ENCODE data around the gene SOSTDC1. TPM values are rescaled to one million over a fixed set of nuclear protein-coding genes. Genes with fewer than 3 reads are reported as not detected.

SOSTDC1 gene
- total RNA-seq, 2 donors from 2014 or later: not detected

GRCh38 chr7:16498122-16498521 lies 32.6 kb upstream of the SOSTDC1 start:
- Histone ChIP-seq H3K4me3 (no peak overlapping the region), H3K27ac (no peak overlapping the region), H3K27me3 (no peaks in the 10 kb centered on the region), H3K9me3 (no peaks in the 10 kb centered on the region), H3K36me3 (replicated peaks in 1 of 2; ENCODE audit: insufficient read depth in 1 of 2, low read depth in 2 of 2) (no peaks in the 10 kb centered on the region), H3K4me1 (no peaks in the 10 kb centered on the region)
- ATAC-seq (no peak), DNase-seq (no peak)
- intact Hi-C loops (cut with DNase I): no loop called here
- 72 to 91% methylated on average over 2 of the region's 2 CpGs for WGBS, 2 donors
- TF ChIP-seq POLR2A (IDR thresholded peaks at IDR 0.05): no peak
- no peak for TF ChIP-seq CTCF (IDR thresholded peaks at IDR 0.05)

GRCh38 chr7:16494955-16495719 lies 29.6 kb upstream of the SOSTDC1 start:
- Histone ChIP-seq H3K27me3 (no peaks in the 10 kb centered on the region), H3K4me3 (no peak overlapping the region), H3K4me1 (no peaks in the 10 kb centered on the region), H3K9me3 (no peaks in the 10 kb centered on the region), H3K27ac (no peak overlapping the region), H3K36me3 (replicated peaks in 1 of 2; ENCODE audit: insufficient read depth in 1 of 2, low read depth in 2 of 2) (no peaks in the 10 kb centered on the region)
- TF ChIP-seq CTCF (IDR thresholded peaks at IDR 0.05) (no peak), POLR2A (IDR thresholded peaks at IDR 0.05) (no peak)
- ATAC-seq (no peak), DNase-seq (no peak)
- 49 to 50% methylated on average over 4 of the region's 4 CpGs for WGBS, 2 donors
- intact Hi-C loops (cut with DNase I): no loop called here

GRCh38 chr7:16494551-16494950 lies 29.0 kb upstream of the SOSTDC1 start:
- Histone ChIP-seq H3K27ac (no peak overlapping the region), H3K27me3 (no peaks in the 10 kb centered on the region), H3K4me1 (no peaks in the 10 kb centered on the region), H3K9me3 (no peaks in the 10 kb centered on the region), H3K36me3 (replicated peaks in 1 of 2; ENCODE audit: insufficient read depth in 1 of 2, low read depth in 2 of 2) (no peaks in the 10 kb centered on the region), H3K4me3 (no peak overlapping the region)
- intact Hi-C loops (cut with DNase I): no loop called here
- WGBS, 2 donors: 66 to 69% methylated on average over 2 of the region's 2 CpGs
- TF ChIP-seq POLR2A (IDR thresholded peaks at IDR 0.05) (no peak), CTCF (IDR thresholded peaks at IDR 0.05) (no peak)
- DNase-seq (no peak), ATAC-seq (no peak)

- Histone ChIP-seq H3K27ac (no peak overlapping the region), H3K9me3 (no peaks in the 10 kb centered on the region), H3K4me1 (no peaks in the 10 kb centered on the region), H3K27me3 (no peaks in the 10 kb centered on the region), H3K36me3 (replicated peaks in 1 of 2; ENCODE audit: insufficient read depth in 1 of 2, low read depth in 2 of 2) (no peaks in the 10 kb centered on the region), H3K4me3 (no peak overlapping the region)
- ATAC-seq: no peak
- no peak for DNase-seq
- 89 to 91% methylated on average over 2 of the region's 2 CpGs for WGBS, 2 donors
- TF ChIP-seq CTCF (IDR thresholded peaks at IDR 0.05): no peak
- TF ChIP-seq POLR2A (IDR thresholded peaks at IDR 0.05): no peak
- intact Hi-C loops (cut with DNase I): no loop called here
Observed at GRCh38 chr7:16493266-16493665, 27.7 kb upstream of the SOSTDC1 start.

GRCh38 chr7:16492513-16493062 lies 27.1 kb upstream of the SOSTDC1 start:
- WGBS, 2 donors: 48 to 60% methylated on average over 3 of the region's 3 CpGs
- H3K4me3 ChIP-seq: no peak overlapping the region
- TF ChIP-seq CTCF (IDR thresholded peaks at IDR 0.05) (no peak), POLR2A (IDR thresholded peaks at IDR 0.05) (no peak)
- no peak for DNase-seq
- H3K9me3 ChIP-seq: no peaks in the 10 kb centered on the region
- no peak overlapping the region for H3K27ac ChIP-seq
- no peaks in the 10 kb centered on the region for H3K27me3 ChIP-seq
- intact Hi-C loops (cut with DNase I): no loop called here
- H3K4me1 ChIP-seq: no peaks in the 10 kb centered on the region
- H3K36me3 ChIP-seq (replicated peaks in 1 of 2; ENCODE audit: insufficient read depth in 1 of 2, low read depth in 2 of 2): no peaks in the 10 kb centered on the region
- ATAC-seq: no peak
